HG03103 (cell line): ENCODE results near the gene SLC35E3.

Source experiments
- ATAC-seq: cut with Tn5 transposase; IDR thresholded peaks from one replicate; pipeline ENCODE4 v1.9.1; 2021; ENCODE audit warnings: low read depth; ENCODE audit not compliant: unreplicated experiment

SLC35E3 gene

DNA sequence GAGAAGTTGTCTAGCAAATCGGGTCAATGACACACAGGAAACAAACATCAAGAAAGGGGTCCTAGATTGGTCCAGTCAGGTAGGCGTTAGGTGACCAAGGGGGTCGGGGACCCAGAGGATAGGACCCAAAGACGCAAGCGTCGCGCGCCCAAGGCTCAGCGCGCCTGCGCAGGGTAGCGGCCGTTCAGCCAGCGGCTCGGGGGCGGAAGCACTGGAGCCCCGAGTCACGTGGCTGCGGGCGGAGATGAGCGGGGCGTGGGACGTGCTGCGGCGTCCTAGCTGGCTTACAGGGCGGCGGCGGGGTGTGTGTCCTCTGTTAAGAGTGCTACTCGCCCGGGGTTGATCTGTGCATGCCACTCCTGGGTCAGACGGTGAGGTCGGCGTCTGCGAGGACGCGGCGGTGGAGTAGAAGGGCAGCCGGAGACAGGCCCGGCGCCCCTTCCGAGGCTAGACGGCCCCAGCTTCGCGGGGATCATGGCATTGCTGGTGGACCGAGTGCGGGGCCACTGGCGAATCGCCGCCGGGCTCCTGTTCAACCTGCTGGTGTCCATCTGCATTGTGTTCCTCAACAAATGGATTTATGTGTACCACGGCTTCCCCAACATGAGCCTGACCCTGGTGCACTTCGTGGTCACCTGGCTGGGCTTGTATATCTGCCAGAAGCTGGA is at the start of gene SLC35E3:
Gene SLC35E3 (plus strand): TSS at position 273 of the 668 bp plus-strand sequence. CDS start 202 bp downstream, at position 475.
- peak; percentile 98 for ATAC-seq

- ATAC-seq, result no peak
Measured at GRCh38 chr12:68699486-68699885, 46.5 kb upstream of the SLC35E3 start.

DNA sequence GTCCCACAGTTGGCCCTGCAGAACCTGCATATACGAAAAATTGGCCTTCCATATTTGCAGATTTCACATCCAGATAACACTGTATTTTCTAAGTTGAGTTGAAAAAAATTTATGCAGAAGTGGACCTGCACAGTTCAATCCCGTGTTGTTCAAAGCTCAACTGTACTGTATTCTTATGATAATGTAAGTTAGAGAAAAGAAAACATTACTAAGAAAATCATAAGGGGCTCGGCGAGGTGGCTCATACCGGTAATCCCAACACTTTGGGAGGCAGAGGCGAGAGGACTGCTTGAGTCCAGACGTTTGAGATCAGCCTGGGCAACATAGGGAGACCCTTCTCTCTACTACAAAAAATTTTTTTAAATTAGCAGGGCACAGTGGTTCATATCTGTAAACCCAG is 18.2 kb upstream of the SLC35E3 start:
- no peak for ATAC-seq

DNA sequence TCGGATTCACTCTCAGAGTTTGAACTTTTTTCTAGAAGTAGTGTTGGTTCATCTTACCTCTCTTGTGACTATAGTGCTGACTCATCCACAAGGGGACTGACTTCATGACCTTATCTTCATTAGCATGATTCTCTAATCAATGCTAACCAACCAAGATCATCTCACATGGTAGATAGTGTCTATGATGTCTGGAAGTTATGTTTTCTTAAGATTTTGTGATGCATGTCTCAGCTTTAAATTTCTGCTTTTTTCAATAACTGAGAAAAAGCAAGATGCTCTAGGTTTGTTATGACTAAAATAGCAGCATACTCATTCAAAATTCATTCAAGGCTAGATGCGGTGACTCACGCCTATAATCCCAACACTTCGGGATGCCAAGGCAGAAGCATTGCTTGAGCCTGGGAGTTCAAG is 12.3 kb upstream of the SLC35E3 start:
- ATAC-seq, result no peak

- no peak for ATAC-seq
Measured at GRCh38 chr12:68739891-68740290, 6.1 kb upstream of the SLC35E3 start.

GRCh38 chr12:68743356-68743755 is 2.6 kb upstream of the SLC35E3 start:
- ATAC-seq, result no peak

- ATAC-seq, result no peak
Measured at GRCh38 chr12:68745376-68745903, 536 bp upstream of the SLC35E3 start.

- ATAC-seq, result peak; percentile 27
Measured at GRCh38 chr12:68746572-68747180, 700 bp downstream of the SLC35E3 start.

DNA sequence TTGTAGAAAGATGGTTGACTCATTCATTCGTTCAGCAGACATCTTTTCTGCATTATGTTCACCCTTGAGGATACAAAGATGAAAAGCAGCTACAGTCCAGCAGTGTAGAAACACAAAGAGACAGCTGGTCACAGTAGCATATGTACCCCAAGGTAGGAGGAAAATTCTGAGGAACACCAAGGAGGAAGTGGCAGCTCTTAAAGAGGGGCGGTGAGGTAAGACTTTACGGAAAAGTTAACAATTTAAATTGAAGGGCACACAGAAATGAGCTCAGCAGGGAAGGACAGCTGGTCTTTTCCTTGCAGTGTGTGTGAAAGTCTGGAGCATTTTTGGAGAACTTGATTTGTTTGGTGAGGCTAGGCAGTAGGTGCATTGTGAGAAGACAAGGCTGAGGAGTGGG is 3.5 kb downstream of the SLC35E3 start:
- no peak for ATAC-seq

- no peak for ATAC-seq
Measured at GRCh38 chr12:68749861-68750260, 3.9 kb downstream of the SLC35E3 start.

DNA sequence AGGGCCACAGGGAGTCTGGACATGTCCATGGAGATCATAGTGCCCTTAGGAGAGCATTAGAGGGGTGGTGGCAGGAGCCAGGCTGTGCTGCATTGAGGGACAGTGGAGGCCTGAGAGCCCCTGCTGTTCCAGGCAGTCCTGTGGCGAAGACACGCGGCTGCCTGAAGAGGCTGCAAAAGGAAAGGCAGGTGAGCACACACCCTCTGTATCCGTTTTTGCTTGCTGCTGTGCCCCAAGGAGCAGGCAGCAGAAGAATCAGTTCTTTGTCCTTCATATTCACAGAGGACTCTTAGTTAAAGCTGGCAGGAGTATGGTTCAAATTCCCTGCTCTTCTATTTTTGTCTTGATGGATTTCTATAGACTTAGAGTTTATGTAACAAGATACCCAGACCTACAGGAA is 4.5 kb downstream of the SLC35E3 start:
- no peak for ATAC-seq

DNA sequence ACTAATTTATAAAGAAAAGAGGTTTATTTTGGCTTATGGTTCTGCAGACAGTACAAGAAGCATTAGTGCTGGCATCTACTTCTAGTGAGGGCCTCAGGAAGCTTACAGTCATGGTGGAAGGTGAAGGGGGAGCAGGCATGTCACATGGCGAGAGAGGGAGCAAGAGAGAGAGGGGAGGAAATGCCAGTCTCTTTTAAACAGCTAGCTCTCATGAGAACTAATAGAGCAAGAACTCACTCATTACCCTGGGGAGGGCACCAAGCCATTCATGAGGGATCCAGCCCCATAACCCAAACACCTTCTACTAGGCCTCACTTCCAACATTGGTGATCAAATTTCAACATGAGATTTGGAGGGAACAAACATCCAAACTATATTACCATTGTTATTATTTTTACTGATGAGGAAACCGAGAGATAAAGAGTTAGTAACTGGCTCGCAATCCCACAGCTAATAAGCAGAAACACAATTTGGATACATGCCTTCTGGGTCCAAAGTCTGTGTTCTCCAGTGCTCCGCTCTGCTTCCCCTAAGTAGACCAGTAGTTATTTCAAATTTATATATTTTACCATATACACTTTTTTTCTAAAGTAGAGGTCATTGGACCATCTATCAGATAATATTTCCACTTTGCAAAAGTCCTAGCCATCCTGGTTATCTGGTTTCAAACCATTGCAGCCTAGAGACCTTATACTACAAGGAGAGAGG is 9.7 kb downstream of the SLC35E3 start:
- no peak for ATAC-seq

DNA sequence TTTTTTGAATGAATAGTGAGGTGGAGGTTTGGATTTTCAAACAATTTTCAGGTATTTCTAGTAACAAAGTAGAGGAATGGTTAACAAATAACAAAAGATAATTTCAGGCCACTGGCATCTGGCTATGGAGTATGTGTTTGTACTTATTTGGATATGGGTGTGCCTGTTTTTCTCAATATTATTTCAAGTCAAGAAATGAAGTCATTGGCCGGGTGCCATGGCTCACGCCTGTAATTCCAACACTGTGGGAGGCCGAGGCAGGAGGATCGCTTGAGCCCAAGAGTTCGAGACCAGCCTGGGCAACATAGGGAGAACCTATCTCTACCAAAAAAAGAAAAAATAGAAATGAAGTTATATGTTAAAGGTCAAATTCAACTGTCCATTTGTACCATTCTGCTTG is 13.9 kb downstream of the SLC35E3 start:
- ATAC-seq, result no peak

DNA sequence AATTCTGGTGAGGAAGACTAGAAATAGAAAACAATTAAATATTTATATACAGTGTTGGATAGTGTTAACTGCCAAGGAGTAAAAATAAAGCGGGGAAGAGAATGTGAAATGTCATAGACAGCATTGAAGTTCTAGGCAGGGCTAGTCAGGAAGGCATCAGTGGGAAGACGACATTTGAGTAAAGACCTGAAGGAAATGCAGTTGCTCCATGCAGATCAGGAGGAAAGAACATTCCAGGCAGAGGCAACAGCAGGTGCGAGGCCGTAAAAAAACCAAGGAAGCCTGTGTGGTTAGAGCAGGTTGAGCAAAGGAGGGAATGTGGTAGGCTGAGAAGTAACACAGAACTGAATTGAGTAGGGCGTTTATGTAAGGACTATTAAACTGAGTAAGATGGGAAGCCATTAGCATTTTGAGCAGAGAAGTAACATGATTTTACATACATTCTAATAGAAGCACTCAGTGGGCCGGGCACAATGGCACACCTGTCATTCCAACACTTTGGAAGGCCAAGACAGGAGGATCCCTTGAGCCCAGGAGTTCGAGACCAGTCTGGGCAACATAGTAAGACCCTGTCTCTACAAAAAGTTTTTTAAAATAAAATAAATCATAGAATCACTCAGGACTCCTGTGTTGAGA is 14.9 kb downstream of the SLC35E3 start:
- no peak for ATAC-seq

GRCh38 chr12:68761442-68761812 is 15.5 kb downstream of the SLC35E3 start:
- ATAC-seq, result no peak

DNA sequence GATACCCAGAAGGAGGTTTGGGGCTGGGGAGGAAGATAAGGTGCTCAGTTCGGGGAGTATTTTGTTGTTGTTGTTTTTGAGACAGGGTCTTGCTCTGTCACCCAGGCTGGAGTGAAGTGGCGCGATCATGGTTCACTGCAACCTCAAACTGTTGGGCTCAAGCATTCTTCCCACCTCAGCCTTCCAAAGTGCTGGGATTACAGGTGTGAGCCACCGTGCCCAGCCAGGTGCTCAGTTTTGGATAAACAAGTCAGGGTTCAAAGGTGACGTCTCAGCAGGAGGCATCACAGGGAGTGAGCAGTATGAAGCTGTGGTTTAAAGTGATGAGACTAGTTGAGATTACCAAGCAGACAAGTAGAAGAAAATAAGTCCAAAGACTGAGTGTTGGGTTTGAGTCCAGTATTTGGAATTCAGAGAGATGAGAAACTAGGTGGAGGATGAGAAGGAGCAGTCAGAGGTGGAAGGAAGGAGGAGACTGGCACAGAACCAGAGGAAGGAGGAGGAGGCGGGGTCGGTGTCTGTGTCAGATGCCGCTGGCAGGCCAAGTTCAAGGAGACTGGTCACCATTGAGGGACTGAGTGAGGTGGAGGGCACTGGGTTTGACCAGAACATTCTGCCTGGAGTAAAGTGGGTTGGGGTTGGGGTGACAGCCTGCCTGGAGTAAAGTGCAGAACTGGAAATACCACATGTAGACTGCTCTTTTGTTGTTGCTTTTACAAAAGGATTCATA is 16.1 kb downstream of the SLC35E3 start:
- no peak for ATAC-seq

DNA sequence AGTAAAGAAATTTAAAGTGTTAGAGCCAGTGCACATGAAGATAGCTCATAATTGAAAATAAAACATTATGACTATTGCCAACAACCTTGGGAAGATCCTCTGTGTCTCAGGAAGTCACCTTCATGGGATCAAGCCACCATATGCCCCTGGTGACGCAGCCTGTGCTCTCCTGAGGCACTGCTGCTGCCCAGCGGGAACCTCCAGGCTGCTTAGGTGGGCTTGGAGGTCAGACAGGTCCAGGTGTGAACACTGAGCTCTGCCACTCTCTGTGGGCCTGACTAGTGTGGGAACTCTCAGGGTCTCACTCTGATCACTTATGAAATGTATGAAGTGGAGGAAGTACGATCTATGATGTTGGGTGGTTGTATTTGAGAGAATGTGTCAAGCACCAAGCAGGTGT is 16.7 kb downstream of the SLC35E3 start:
- ATAC-seq, result no peak

- no peak for ATAC-seq
Measured at GRCh38 chr12:68765696-68766095, 19.7 kb downstream of the SLC35E3 start.

- no peak for ATAC-seq
Measured at GRCh38 chr12:68766646-68767045, 20.7 kb downstream of the SLC35E3 start.

DNA sequence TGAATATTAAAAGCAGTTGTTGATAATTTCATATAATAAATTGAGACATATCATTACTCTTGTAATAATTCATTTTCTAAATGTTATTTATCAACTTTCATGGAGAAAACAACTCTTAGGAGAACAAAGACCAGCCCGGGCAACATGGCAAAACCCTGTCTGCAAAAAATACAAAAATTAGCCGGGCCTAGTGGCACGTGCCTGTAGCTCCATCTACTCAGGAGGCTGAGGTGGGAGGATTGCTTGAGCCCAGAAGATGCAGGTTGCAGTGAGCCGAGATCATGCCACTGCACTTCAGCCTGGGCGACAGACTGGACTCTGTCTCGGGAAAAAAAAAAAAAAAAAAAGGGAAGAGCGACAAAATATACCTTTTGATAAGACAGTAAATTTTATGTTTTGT is 21.2 kb downstream of the SLC35E3 start:
- ATAC-seq, result no peak
